Erythroblast (primary cell): ENCODE measurements around the gene NHP2.

ENCODE experiments used
- GATA1 ChIP-seq: IDR thresholded peaks from 2 replicates; pipeline ENCODE4 v1.6.1; 2011; ENCODE audit warnings: low read depth, mild to moderate bottlenecking, control low read depth, low read length, moderate library complexity
- POLR2A ChIP-seq: IDR thresholded peaks from 2 replicates; pipeline ENCODE4 v1.6.1; 2011; ENCODE audit warnings: mild to moderate bottlenecking, low read length

GRCh38 chr5:178162481-178162880, 8.8 kb upstream of the NHP2 start:
- TF ChIP-seq POLR2A (no peak), GATA1 (no peak)
